ENCODE data around the gene FGD5. TPM values are rescaled to one million over a fixed set of nuclear protein-coding genes. Genes with fewer than 3 reads are reported as not detected.

FGD5 gene
- total and polyA plus RNA-seq, 9 of the 15 experiments (the other 6 are each of a cell fraction or from before 2014, with no cell fraction given), result 0.18 TPM; not detected in 8

- no peak for TF ChIP-seq ZNF282 (CRISPR knock-in tag; IDR thresholded peaks at IDR 0.05)
- no peak for TF ChIP-seq CBX1 (IDR thresholded peaks at IDR 0.05; ENCODE audit: low read depth)
- no peak for TF ChIP-seq SMARCA4 (IDR thresholded peaks at IDR 0.05)
- TF ChIP-seq DIDO1 (tag; IDR thresholded peaks at IDR 0.05; ENCODE audit: low read depth), result no peak
- TF ChIP-seq MLX (CRISPR knock-in tag; conservative IDR thresholded peaks at IDR 0.05), result no peak
- no peak for TF ChIP-seq NBN (IDR thresholded peaks at IDR 0.05; ENCODE audit: low read depth)
- TF ChIP-seq HNRNPLL (IDR thresholded peaks at IDR 0.05; ENCODE audit: low read depth, low read length, poor library complexity, severe bottlenecking), result no peak
- no peak for TF ChIP-seq EZH2 (IDR thresholded peaks at IDR 0.05; ENCODE audit: borderline replicate concordance, low read depth, low read length)
- TF ChIP-seq ZNF707 (CRISPR knock-in tag; conservative IDR thresholded peaks at IDR 0.05), result no peak
- TF ChIP-seq CEBPG (CRISPR knock-in tag; IDR thresholded peaks at IDR 0.05), result no peak
- TF ChIP-seq CEBPG (tag; conservative IDR thresholded peaks at IDR 0.05 in 1 of 2, IDR thresholded peaks at IDR 0.05 in 1 of 2), result no peak
Measured at GRCh38 chr3:14926592-14926991, 107.8 kb downstream of the FGD5 start (continued).

DNA sequence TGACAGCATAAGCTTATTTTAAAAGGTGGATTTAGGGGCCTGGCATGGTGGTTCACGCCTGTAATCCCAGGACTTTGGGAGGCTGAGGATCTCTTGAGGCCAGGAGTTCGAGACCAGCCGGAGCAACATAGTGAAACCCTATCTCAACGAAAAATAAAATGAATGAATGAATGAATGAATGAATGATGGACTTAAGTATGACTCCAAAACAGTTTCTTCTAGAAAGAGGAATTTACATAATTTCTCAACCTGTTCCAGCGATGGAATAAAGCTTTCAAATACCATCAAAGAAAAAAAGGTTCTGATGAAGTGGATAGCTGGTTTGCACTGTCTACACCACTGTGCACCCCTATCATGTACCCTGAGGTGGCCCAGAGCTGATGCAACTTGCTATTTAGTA is 108.5 kb downstream of the FGD5 start:
- peaks cover 4% of the 10 kb centered on the region; the same call in 1 of the 2 replicates for H4K20me1 ChIP-seq (replicated peaks; ENCODE audit: control insufficient read depth, insufficient read depth, low read length)
- no peaks in the 10 kb centered on the region for H3K79me2 ChIP-seq (ENCODE audit: control insufficient read depth, insufficient read depth, low read length)
- ChIA-PET POLR2A (interaction anchor here (0.5 to 1.1 kb wide), 3 partner anchors 10 to 115 kb away, joined by 3 to 4 read pairs (median 3); no protein-coding TSS in a partner anchor), CTCF (ENCODE audit: low intra/inter-chr PET ratio) (no interaction called here)
- ATAC-seq, result no peak
- no peak overlapping the region for H2AFZ ChIP-seq (ENCODE audit: low read depth, low read length)
- in situ Hi-C loops (cut with MboI), result no loop called here
- no peak for FAIRE-seq
- no peak for DNase-seq (ENCODE audit: extremely low read depth in 1 of 4, low spot score in 3 of 4)
- H3K9ac ChIP-seq (ENCODE audit: insufficient read depth in 1 of 2, low read depth in 2 of 2, low read length in 2 of 2), result no peak overlapping the region
- no TSS peak for BruUV-seq (replicated peaks)
- no peak overlapping the region for H3K4me2 ChIP-seq (ENCODE audit: insufficient read depth, low read length)
- H3K27me3 ChIP-seq (ENCODE audit: control insufficient read depth in 2 of 2, insufficient read depth in 2 of 2, low read length in 2 of 2), result peaks cover 23% of the 10 kb centered on the region in 2 experiments
- no peaks in the 10 kb centered on the region for H3K9me1 ChIP-seq (ENCODE audit: control insufficient read depth, insufficient read depth, low read length)
- 50% methylated on average over 5 of the region's 5 CpGs for WGBS (ENCODE audit: insufficient coverage, low coverage, missing lambda C conversion rate)
- no peaks in the 10 kb centered on the region for H3K36me3 ChIP-seq (ENCODE audit: control insufficient read depth, insufficient read depth, low read length)
- H3K4me3 ChIP-seq, result no peak overlapping the region
- TF ChIP-seq ZFX (CRISPR knock-in tag; IDR thresholded peaks at IDR 0.05), result no peak
- no peak for TF ChIP-seq SOX6 (IDR thresholded peaks at IDR 0.05)
- no peak for TF ChIP-seq ZNF316 (IDR thresholded peaks at IDR 0.05)
- peak; percentile 92 for TF ChIP-seq ZNF24 (IDR thresholded peaks at IDR 0.05)
- intact Hi-C loops (cut with micrococcal nuclease), result loop anchor here (5.0 to 10.0 kb wide), 5 partner anchors 125 to 630 kb away; partner anchors contain the start of gene CAPN7
- H3K27ac ChIP-seq (ENCODE audit: extremely low read depth, low read depth, low read length), result no peak overlapping the region
- no peaks in the 10 kb centered on the region for H3K9me3 ChIP-seq (replicated peaks; ENCODE audit: control insufficient read depth, insufficient read depth, low read depth, low read length)
- peaks cover 0 to 2% of the 10 kb centered on the region in 2 experiments; a peak in 2 of 5 replicates for H3K4me1 ChIP-seq (replicated peaks in 1 of 2; ENCODE audit: control insufficient read depth in 2 of 2, insufficient read depth in 2 of 2, low read length in 2 of 2)

Measured in K562 (cell line).